ENCODE measurements around the gene SAMD11.

SAMD11 gene

GRCh38 chr1:978069-978834 is 54.5 kb downstream of the SAMD11 start:
- Histone ChIP-seq H3K27ac (no peak overlapping the region), H3K27me3 (ENCODE audit: insufficient read depth, low read depth) (peaks cover 71% of the 10 kb centered on the region), H3K36me3 (ENCODE audit: insufficient read depth) (no peaks in the 10 kb centered on the region), H2AFZ (ENCODE audit: low read depth) (no peak overlapping the region), H3K4me3 (IDR thresholded peaks at IDR 0.05; ENCODE audit: insufficient read depth, low read depth, low read length) (no peak overlapping the region), H3K4me1 (ENCODE audit: low read depth, poor library complexity, severe bottlenecking) (peaks cover 22% of the 10 kb centered on the region), H3K4me2 (no peak overlapping the region), H4K20me1 (ENCODE audit: insufficient read depth) (no peaks in the 10 kb centered on the region), H3K9ac (no peak overlapping the region), H3K79me2 (ENCODE audit: insufficient read depth, low read depth) (no peaks in the 10 kb centered on the region)
- no peak for TF ChIP-seq CTCF (conservative IDR thresholded peaks at IDR 0.05; ENCODE audit: low read depth, low read length)

- no peaks in the 10 kb centered on the region for H3K36me3 ChIP-seq (ENCODE audit: insufficient read depth)
- H3K79me2 ChIP-seq (ENCODE audit: insufficient read depth, low read depth) = no peaks in the 10 kb centered on the region
- peaks cover 22% of the 10 kb centered on the region for H3K4me1 ChIP-seq (ENCODE audit: low read depth, poor library complexity, severe bottlenecking)
- no peak for TF ChIP-seq CTCF (conservative IDR thresholded peaks at IDR 0.05; ENCODE audit: low read depth, low read length)
- H3K4me2 ChIP-seq = no peak overlapping the region
- H2AFZ ChIP-seq (ENCODE audit: low read depth) = no peak overlapping the region
- H3K4me3 ChIP-seq (IDR thresholded peaks at IDR 0.05; ENCODE audit: insufficient read depth, low read depth, low read length) = no peak overlapping the region
- H3K9ac ChIP-seq = no peak overlapping the region
- no peak overlapping the region for H3K27ac ChIP-seq
- H3K27me3 ChIP-seq (ENCODE audit: insufficient read depth, low read depth) = peaks cover 71% of the 10 kb centered on the region
- H4K20me1 ChIP-seq (ENCODE audit: insufficient read depth) = no peaks in the 10 kb centered on the region
Observed at GRCh38 chr1:978835-979743, 55.4 kb downstream of the SAMD11 start.

- H3K9ac ChIP-seq = no peak overlapping the region
- H3K79me2 ChIP-seq (ENCODE audit: insufficient read depth, low read depth) = no peaks in the 10 kb centered on the region
- no peak overlapping the region for H3K4me2 ChIP-seq
- H3K27me3 ChIP-seq (ENCODE audit: insufficient read depth, low read depth) = peaks cover 69% of the 10 kb centered on the region
- no peaks in the 10 kb centered on the region for H3K36me3 ChIP-seq (ENCODE audit: insufficient read depth)
- no peak overlapping the region for H3K27ac ChIP-seq
- H2AFZ ChIP-seq (ENCODE audit: low read depth) = no peak overlapping the region
- no peaks in the 10 kb centered on the region for H4K20me1 ChIP-seq (ENCODE audit: insufficient read depth)
- H3K4me1 ChIP-seq (ENCODE audit: low read depth, poor library complexity, severe bottlenecking) = peaks cover 22% of the 10 kb centered on the region
- TF ChIP-seq CTCF (conservative IDR thresholded peaks at IDR 0.05; ENCODE audit: low read depth, low read length) = no peak
- no peak overlapping the region for H3K4me3 ChIP-seq (IDR thresholded peaks at IDR 0.05; ENCODE audit: insufficient read depth, low read depth, low read length)
Observed at GRCh38 chr1:979744-980072, 56.0 kb downstream of the SAMD11 start.

GRCh38 chr1:980137-980571 is 56.4 kb downstream of the SAMD11 start:
- Histone ChIP-seq H4K20me1 (ENCODE audit: insufficient read depth) (no peaks in the 10 kb centered on the region), H3K27ac (no peak overlapping the region), H3K4me1 (ENCODE audit: low read depth, poor library complexity, severe bottlenecking) (peaks cover 21% of the 10 kb centered on the region), H2AFZ (ENCODE audit: low read depth) (no peak overlapping the region), H3K4me3 (IDR thresholded peaks at IDR 0.05; ENCODE audit: insufficient read depth, low read depth, low read length) (no peak overlapping the region), H3K36me3 (ENCODE audit: insufficient read depth) (no peaks in the 10 kb centered on the region), H3K27me3 (ENCODE audit: insufficient read depth, low read depth) (peaks cover 69% of the 10 kb centered on the region), H3K79me2 (ENCODE audit: insufficient read depth, low read depth) (no peaks in the 10 kb centered on the region), H3K9ac (no peak overlapping the region), H3K4me2 (no peak overlapping the region)
- TF ChIP-seq CTCF (conservative IDR thresholded peaks at IDR 0.05; ENCODE audit: low read depth, low read length) = no peak
